Fibroblast of mammary gland (primary cell): Measurements from ENCODE around the gene GLI2.

Experiments
- DNase-seq: peaks from one replicate; pipeline ENCODE4 v3.0.0-alpha.2; 2010; ENCODE audit warnings: low read depth
- H3K4me3 ChIP-seq: 2 replicates; pipeline ENCODE4 v1.5.1; 2011; ENCODE audit warnings: low read depth, mild to moderate bottlenecking, low read length, moderate library complexity; ENCODE audit not compliant: control insufficient read depth
- CTCF ChIP-seq: conservative IDR thresholded peaks from 2 replicates; pipeline ENCODE4 v1.5.1; 2011; ENCODE audit warnings: low read depth, low read length, inconsistent platforms; ENCODE audit not compliant: control insufficient read depth, insufficient read depth

Gene GLI2

GRCh38 chr2:120693121-120693520, 42.5 kb upstream of the GLI2 start:
- no peak for TF ChIP-seq CTCF
- DNase-seq = peak; percentile 54
- no peak overlapping the region for H3K4me3 ChIP-seq

- no peak for TF ChIP-seq CTCF
- DNase-seq = no peak
- no peak overlapping the region for H3K4me3 ChIP-seq
Observed at GRCh38 chr2:120694034-120694433, 41.6 kb upstream of the GLI2 start.

- DNase-seq = no peak
- no peak for TF ChIP-seq CTCF
Observed at GRCh38 chr2:120697471-120697870, 38.2 kb upstream of the GLI2 start.

GRCh38 chr2:120699292-120699691, 36.4 kb upstream of the GLI2 start:
- no peak for TF ChIP-seq CTCF

More at GRCh38 chr2:120697471-120697870, 38.2 kb upstream of the GLI2 start:
- H3K4me3 ChIP-seq = no peak overlapping the region

GRCh38 chr2:120700659-120701058, 35.0 kb upstream of the GLI2 start:
- H3K4me3 ChIP-seq = no peak overlapping the region
- TF ChIP-seq CTCF = no peak

More at GRCh38 chr2:120699292-120699691, 36.4 kb upstream of the GLI2 start:
- no peak overlapping the region for H3K4me3 ChIP-seq
- DNase-seq = no peak

GRCh38 chr2:120701096-120701495, 34.6 kb upstream of the GLI2 start:
- no peak for TF ChIP-seq CTCF

More at GRCh38 chr2:120700659-120701058, 35.0 kb upstream of the GLI2 start:
- no peak for DNase-seq

GRCh38 chr2:120701499-120701898, 34.2 kb upstream of the GLI2 start:
- TF ChIP-seq CTCF = no peak
- no peak overlapping the region for H3K4me3 ChIP-seq
- no peak for DNase-seq

More at GRCh38 chr2:120701096-120701495, 34.6 kb upstream of the GLI2 start:
- DNase-seq = no peak
- no peak overlapping the region for H3K4me3 ChIP-seq
